A549 (cell line): ENCODE data around the gene POLR3G.

Experiments used
- CBX2 ChIP-seq: fragments of 200-600 bp; sonication (generic); IDR thresholded peaks from 2 replicates; pipeline ENCODE4 v1.6.1; 2016; ENCODE audit warnings: low read depth, mild to moderate bottlenecking, borderline replicate concordance
- CBX8 ChIP-seq: fragments of 200-600 bp; sonication (generic); IDR thresholded peaks from 2 replicates; pipeline ENCODE4 v1.6.1; 2016
- EHMT2 ChIP-seq: fragments of 200-600 bp; sonication (generic); IDR thresholded peaks from 2 replicates; pipeline ENCODE4 v1.6.1; 2016; ENCODE audit warnings: antibody characterized with exemption, low read depth, mild to moderate bottlenecking, moderate library complexity
- MYC ChIP-seq: IDR thresholded peaks from 2 replicates; pipeline ENCODE4 v1.6.1; 2012; ENCODE audit warnings: mild to moderate bottlenecking, inconsistent platforms, low read length, improper control_type of control experiment, borderline replicate concordance
- SMC3 ChIP-seq: fragments of >200 bp; sonication (Bioruptor Twin); formaldehyde crosslinking; IDR thresholded peaks from 3 replicates; pipeline ENCODE4 v1.6.1; 2018; ENCODE audit warnings: inconsistent platforms
- TF ChIP-seq, protein P1 (sequence below): fragments of >200 bp; sonication (Bioruptor Twin); formaldehyde crosslinking; IDR thresholded peaks from 3 replicates; pipeline ENCODE4 v1.5.1; 2016
- TF ChIP-seq, protein P2 (sequence below): IDR thresholded peaks from 2 replicates; pipeline ENCODE4 v1.6.1; 2012

DNA sequence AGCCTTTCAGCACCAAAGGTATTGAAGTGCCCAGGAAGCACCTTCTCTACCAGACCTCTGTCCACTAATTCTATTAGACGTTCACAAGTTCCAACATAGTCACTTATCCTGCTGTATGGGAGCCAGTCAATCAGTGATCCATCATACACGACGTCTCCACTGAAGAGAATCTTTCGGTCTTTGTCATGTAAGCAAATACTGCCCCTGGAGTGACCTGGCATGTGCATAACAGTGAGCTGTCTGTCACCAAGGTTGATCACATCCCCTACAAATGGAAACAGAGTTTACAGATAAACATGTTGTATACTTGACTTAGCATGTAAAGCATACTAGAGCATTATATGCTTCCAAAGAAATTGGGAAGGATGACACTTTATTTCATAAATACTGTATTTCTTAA, 13.4 kb upstream of the POLR3G start:
- TF ChIP-seq, protein P1, sequence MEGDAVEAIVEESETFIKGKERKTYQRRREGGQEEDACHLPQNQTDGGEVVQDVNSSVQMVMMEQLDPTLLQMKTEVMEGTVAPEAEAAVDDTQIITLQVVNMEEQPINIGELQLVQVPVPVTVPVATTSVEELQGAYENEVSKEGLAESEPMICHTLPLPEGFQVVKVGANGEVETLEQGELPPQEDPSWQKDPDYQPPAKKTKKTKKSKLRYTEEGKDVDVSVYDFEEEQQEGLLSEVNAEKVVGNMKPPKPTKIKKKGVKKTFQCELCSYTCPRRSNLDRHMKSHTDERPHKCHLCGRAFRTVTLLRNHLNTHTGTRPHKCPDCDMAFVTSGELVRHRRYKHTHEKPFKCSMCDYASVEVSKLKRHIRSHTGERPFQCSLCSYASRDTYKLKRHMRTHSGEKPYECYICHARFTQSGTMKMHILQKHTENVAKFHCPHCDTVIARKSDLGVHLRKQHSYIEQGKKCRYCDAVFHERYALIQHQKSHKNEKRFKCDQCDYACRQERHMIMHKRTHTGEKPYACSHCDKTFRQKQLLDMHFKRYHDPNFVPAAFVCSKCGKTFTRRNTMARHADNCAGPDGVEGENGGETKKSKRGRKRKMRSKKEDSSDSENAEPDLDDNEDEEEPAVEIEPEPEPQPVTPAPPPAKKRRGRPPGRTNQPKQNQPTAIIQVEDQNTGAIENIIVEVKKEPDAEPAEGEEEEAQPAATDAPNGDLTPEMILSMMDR: no peak
- TF ChIP-seq CBX2: no peak
- TF ChIP-seq, protein P2, sequence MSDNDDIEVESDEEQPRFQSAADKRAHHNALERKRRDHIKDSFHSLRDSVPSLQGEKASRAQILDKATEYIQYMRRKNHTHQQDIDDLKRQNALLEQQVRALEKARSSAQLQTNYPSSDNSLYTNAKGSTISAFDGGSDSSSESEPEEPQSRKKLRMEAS: no peak
- TF ChIP-seq EHMT2: no peak
- no peak for TF ChIP-seq SMC3
- TF ChIP-seq MYC: no peak
- no peak for TF ChIP-seq CBX8
